Muscle of arm (tissue), 12 donors: Measurements from ENCODE around the gene SLC16A9. TPM values are rescaled to one million over a fixed set of nuclear protein-coding genes. Genes with fewer than 3 reads are reported as not detected.
A peak's percentile ranks its signal among the peaks of the same experiment; 100 is the strongest.

ENCODE experiments used
- DNase-seq: peaks from one replicate; pipeline ENCODE4 v3.0.0-alpha.2; 2013
- polyA plus RNA-seq, 12 donors: library from polyadenylated mRNA; unstranded; fragments of 120-200 nt; gene quantifications; one replicate each; pipeline ENCODE4 v1.2.1, GENCODE V29; 2013; ENCODE audit not compliant: insufficient read length in 12 of 12

The SLC16A9 gene
- polyA plus RNA-seq, 12 donors = 2.6 to 8.0 (median 4.9) TPM; not detected in 1

DNA sequence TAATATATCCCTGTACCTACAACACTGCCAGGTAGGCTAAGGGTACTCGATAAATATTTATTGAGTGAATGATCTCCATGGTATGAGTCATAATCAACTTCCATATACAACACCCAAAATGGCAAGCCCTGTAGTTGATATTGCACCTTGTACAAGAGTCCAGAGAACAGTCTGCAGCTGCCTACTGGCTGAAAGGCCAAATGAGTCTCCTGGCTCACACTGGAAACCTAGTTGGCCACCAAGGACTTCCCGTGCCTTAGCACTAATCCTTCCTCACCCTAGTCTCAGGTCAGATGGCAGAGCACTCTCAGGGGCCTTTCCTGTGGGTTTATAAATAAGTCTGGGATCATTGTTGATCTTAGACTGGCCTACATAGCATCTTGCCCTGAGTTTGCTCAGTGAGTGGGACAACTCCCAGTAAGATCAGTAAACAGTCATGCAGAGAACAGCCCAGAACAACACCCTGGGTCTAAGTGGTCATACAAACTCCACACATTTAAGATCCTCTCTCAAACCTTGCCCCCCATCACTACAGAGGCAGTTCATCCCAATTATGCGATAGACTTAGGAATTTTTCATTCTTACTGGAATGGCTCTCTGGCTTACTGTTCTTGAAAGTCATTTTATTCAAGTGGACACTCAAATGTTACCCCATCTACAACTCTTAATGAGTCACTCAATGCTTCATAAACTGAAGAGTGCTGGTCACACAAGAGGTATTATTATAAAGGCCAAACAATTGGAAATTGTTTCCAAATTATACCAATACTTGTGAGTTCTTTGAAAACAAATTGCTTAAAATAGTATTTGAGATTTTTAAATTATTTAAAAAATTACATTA is 14.7 kb upstream of the SLC16A9 start:
- no peak for DNase-seq

DNA sequence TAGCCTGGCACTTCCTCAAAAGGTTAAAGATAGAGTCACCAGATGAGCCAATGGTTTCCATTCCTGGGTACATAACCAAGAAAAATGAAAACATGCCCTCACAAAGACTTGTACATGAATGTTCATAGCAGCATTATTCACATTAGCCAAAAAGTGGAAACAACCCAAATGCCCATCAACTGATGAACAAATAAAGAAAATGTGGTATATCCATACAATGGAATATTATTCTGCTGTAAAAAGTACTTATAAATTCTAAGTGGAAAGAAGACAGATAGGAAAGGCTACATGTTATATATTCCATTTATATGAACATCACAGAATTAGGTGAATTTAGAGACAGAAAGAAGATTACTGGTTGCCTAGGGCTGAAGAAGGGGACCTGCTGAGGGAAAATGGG is 10.7 kb upstream of the SLC16A9 start:
- no peak for DNase-seq

DNA sequence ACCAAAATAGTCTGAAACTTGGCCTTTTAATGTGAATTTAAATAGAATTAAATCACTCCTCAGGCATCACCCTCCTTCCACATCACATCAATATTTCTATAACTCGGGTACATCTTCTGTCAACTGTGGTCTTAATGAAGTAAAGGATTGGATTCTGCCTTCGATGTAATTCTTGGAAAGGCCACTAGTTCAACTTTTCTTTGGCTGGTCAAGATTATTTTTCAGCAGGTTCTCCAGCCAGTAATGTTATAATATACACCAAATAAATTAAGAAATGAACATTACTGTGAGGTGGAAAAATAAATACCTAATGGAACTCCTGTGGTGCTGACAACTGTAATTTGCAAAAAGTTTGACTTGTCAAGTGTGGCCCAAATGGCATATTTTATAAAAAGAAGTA is 9.7 kb upstream of the SLC16A9 start:
- no peak for DNase-seq

DNA sequence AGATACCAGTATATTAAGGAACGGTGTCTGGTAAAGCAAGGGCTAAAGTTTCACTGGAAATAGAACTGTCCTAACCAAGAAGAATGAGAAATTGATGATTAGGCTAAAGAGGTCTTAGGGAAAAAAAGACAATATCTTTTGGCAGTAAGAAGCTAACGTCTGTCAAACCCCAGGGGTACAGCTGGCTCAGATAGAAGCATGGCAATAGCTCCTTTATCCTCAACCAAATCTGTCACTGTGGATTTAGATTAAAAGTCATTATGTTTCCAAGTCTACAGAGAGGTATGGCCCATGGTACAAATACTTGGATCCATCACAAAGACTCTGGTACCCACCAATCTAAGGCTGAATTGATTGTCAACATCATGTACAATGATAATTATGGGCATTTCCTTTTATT is 8.6 kb upstream of the SLC16A9 start:
- DNase-seq = no peak

DNA sequence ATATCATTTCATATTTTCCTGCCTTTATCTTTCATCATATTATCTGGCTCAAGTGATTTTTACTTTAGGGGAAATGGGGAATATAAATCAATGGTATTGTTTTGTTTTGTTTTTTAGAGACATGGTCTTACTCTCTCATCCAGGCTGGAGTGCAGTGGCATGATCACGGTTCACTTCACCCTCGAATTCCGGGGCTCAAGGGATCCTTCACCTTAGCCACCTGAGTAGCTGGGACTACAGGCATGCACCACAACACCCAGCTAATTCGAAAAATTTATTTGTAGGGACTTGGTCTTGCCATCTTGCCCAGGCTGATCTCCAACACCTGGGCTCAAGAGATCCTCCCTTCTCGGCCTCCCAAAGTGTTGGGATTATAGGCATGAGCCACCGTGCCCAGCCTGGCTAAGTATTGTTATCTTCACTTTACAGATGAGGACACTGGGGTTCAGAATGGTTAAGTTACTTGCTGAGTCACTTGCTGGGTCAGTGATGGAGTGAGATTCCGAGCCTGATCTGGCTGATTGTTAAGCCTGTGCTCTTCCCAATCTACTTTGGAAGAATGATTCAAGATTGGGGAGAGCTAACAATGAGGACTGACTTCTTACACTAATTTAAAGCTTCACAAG is 3.7 kb upstream of the SLC16A9 start:
- no peak for DNase-seq

DNA sequence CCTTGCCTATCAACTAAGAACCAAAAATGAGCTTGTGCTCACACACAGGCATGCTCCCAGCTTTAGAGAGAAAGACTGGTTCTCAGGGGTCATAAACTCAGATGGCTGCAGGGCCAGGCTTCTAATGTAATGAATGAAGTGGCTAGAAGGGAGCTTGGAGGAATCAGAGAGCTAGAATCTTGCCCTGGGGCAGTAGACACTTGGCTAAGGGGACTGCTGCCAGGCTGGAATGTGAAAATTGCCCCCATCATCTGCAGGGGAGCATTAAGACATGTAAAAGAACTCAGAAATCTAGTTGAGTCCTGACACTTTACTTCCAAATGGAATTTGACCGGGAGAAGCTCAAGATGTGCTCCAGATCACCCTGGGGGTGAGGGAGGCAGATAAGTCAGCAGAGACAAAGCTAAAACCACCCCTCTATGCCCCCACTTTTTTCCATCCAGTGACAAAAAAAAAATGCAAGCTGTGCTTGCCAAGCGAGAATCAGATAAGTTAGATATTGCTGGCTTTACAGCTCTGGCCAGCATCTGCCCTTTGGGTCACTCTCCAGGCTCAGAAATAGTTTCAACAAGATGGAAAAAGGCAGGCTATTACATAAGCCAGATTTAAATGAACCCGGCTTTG is 2.3 kb upstream of the SLC16A9 start:
- no peak for DNase-seq

DNA sequence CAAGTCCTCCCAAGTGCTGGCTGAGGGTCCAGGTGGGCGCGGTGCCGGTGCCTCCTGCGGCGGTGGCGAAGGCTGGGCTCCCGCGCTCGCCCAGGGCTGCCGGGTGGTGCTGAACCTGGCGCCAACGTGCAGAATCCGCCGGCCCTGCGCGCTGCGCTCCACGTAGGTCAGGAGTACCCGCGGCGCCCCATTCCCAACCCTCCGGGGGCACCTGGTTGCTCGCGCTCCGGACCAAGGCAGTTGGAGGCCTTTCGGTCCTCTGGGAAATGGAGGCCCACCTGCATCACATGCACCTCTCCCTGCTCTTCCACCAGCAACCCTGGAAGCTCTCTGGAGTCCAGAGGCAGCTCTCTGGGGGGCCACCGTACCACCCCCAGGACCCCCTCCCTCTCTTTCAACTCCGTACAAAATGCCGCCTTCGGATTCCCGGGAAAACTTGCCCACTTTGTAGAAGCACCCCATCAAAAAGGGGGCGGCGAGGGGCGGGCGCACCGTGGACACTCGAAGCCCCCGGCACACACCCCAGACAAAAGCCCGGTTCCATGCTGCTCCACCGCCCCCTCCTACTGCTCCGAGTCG is 745 bp downstream of the SLC16A9 start:
- peak; percentile 12 for DNase-seq

DNA sequence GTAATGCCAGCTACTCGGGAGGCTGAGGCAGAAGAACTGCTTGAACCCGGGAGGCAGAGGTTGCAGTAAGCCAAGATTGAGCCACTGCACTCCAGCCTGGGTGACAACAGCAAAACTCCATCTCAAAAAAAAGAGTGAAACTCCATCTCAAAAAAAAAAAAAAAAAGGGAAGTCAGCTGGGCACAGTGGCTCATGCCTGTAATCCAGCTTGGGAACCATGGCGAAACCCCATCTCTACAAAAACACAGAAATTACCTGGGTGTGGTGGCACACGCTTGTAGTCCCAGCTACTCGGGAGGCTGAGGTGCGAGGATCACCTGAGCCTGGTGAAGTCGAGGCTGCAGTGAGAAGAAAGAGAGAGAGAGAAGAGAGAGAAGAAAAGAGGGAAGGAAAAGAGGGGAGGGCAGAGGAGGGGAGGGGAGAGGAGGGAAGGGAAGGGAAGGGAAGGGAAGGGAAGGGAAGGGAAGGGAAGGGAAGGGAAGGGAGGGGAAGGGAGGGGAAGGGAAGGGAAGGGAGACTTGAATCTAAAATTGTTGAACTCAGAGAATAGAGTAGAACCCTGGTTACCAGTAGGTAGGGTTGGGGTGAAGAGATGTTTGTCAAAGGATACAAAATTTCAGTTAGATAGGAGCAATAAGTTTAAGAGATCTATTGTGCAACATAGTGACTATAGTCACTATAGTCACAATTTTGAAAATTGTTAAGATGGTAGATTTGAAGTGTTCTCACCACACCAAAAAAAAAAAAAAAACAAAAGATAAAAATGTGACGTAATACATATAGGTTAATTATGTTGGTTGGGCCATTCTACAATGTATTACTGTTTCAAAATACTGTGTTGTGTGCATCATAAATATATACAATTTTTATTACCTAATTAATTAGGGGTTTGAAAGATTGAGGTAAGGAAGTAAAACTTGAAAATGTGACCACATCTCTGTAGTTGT is 2.5 kb downstream of the SLC16A9 start:
- DNase-seq = no peak

DNA sequence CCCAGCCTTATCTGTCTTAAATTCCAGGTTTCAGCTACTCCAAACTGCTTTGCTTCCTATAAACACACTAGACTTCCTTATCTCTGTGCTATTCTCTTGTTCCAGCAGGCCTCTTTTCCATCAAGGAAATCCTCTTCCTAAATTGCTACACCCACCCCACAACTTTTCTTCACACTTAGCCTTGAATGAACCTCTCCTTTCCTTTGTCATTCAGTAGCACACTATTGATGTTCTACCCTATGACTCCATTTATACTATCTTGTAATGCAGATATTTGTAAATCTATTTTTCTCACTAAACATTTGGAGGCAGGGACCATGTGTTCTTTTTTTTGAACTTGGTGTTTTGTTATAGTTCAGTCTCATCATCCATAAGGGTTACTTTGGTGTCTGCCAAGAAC is 3.7 kb downstream of the SLC16A9 start:
- no peak for DNase-seq

DNA sequence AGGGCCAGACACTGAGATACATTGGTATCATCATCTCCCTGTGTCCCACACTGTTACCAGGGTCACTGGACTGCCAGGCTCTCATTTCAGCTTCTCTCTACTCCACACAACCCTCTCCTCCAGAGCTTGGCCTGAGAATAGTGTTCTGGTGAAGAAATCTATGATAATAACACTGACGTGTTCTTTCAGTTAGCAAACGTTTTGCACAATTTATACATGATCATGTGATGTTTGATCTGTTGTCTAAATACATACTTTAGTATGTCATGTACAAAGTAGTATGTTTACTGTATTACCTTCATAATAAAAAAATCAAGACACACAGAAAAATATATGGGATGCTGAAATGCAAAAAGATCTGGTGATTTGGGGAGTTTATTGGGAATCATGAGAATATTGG is 5.0 kb downstream of the SLC16A9 start:
- DNase-seq = no peak

DNA sequence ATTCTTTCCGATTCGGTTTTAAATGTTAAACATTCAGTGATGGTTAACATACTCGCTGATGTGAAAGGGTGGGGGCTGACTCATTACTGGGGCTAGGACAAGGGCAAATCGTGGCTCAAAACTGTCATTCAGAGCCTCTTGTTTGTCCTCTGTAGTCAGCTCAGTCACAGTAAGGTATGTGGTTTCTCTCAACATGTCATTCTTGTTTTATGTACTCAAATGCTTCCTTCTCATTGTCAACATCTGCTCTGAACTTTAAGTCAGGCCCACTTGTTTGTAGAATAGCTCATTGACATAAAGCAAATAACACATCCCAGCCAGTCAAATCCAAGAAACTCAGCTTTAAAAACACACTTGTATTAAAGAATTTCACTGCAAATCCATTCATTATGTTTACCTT is 7.3 kb downstream of the SLC16A9 start:
- no peak for DNase-seq

DNA sequence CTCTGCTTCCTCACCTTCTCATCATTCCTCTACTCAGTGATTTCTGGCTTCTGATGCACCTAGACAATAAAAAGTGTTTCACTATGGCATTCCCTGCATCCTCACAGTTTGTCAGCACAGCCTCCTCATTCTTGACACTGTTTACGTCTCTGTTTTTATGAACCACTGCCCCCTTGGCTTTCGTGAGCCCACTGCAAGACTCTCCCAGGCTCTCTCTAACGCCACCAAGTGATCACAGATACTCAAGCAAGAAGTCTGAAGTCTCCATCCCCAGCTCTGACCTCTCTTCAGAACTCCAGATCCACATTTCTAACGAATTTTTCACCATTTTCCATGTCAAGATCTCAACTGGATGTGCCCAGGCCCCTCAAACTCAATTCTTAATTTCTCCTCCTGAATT is 8.9 kb downstream of the SLC16A9 start:
- no peak for DNase-seq

DNA sequence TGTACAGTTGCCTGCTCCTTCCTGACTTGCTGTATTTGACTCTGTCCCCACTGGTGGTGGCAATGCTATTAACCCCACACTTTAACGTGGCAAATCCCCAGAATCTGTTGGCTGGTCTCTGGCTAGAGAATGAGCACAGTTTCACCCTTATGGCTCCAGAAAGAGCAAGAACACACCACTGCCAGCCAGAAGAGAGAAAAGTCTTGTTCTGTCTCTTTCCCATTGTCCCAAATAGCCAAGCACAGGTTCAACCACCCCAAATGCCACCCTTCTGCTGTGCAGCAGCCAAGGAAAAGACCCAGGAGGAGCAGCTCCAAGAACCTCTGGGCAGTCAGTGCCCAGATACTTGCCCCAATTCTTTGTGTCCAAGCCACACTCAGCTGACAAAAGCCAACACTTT is 11.3 kb downstream of the SLC16A9 start:
- no peak for DNase-seq

DNA sequence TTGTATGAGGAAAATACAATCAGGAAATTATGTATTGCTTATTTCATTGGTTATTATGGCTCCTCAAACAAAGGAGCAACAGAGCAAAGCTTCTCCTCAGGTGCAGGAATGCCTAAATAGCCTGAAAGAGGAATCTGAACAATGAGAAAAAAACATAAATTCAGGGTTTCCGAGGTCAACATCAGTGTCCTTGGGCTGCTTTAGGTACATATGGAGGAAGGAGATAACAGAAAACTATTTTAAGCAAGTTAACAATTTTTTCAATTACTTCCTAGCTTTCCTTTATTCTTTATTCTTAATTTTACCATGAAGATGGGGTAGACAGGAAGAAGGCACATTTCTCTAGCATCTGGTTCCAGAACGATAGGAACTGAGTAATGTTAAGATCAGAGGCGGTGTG is 14.0 kb downstream of the SLC16A9 start:
- DNase-seq = no peak

DNA sequence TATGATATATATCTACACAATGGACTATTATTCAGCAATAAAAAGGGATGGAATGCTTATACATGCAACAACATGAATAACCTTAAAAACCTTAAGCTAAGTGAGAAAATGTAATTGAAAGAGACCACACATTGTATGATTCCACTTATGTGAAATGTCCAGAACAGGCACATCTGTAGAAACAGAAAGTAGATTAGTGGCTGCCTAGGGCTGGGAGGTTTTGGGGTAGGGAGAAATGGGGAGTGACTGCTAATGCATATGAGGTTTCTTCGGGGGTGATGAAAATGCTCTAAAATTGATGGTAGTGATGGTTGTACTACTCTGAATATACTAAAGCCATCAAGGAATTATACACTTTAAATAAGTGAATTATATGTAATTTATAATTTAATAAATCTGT is 14.7 kb downstream of the SLC16A9 start:
- no peak for DNase-seq

DNA sequence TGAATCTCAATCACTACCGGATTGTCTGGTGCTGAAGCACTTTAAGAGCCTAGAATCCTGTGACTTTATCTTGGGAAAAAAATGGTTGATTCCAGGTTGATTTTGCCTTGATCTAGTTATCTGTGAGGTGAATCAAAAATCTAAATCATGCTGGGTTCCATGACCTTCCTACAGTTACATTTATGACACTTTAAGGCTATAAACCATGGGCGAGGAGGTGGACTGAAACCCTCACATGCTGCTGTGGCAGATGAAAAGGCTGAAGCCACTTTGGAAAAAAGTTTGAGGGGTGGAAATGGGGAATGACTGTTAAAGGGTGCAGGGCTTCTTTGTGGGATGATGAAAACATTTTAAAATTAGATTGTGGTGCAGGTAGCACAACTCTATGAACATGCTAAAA is 17.5 kb downstream of the SLC16A9 start:
- DNase-seq = no peak

DNA sequence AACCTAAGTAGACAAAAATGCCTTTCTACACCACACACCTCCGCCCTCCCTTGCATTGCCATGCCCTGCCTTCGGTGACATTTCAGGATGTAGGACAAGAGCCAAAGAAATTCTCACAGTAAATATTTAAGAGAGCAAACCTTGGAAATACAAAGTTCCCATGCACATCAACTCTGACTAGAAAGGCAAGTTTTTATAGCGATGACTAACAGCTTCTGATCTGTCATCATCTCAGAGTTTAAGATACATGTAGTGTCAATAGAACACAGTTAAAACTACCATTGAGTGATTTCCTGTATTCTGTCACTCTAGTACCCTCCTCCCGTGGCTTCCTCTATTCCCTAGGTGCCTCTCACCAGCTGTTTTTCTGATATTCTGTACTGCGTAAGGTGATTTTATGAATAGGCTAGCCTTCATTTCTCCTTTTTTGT is 20.7 kb downstream of the SLC16A9 start:
- DNase-seq = no peak

DNA sequence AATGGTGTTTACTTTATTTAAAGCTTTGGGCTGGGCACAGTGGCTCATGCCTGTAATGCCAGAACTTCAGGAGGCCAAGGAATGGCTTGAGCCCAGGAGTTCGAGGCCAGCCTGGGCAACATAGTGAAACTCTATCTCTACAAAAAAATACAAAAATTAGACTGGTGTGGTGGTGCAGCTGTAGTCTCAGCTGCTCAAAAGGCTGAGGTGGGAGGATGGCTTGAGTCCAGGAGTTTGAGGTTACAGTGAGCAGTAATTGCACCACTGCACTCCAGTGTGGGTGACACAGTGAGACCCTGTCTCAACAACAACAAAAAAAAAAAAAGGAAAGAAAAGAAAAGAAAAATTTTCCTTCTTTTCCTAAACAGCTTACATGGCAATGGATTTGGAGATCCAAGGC is 22.0 kb downstream of the SLC16A9 start:
- no peak for DNase-seq

DNA sequence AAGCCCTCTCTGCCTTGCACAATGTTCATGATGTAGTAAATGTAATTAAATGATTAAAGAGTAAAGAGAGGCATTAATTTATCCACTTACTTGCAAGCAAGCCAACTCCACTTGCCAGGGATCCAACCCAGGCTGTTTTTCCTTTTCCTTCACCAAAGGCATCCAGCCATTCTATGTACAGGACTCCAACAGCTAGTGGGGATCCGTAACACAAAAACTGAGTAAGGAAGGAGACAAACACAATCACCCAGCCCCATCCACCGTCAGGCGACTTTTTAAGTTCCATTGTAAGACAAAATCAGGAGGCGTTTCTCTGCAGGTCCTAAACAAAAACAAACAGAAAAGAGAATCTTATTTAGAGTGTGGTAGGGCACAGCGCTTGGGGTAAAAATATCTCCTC is 25.6 kb downstream of the SLC16A9 start:
- DNase-seq = no peak

DNA sequence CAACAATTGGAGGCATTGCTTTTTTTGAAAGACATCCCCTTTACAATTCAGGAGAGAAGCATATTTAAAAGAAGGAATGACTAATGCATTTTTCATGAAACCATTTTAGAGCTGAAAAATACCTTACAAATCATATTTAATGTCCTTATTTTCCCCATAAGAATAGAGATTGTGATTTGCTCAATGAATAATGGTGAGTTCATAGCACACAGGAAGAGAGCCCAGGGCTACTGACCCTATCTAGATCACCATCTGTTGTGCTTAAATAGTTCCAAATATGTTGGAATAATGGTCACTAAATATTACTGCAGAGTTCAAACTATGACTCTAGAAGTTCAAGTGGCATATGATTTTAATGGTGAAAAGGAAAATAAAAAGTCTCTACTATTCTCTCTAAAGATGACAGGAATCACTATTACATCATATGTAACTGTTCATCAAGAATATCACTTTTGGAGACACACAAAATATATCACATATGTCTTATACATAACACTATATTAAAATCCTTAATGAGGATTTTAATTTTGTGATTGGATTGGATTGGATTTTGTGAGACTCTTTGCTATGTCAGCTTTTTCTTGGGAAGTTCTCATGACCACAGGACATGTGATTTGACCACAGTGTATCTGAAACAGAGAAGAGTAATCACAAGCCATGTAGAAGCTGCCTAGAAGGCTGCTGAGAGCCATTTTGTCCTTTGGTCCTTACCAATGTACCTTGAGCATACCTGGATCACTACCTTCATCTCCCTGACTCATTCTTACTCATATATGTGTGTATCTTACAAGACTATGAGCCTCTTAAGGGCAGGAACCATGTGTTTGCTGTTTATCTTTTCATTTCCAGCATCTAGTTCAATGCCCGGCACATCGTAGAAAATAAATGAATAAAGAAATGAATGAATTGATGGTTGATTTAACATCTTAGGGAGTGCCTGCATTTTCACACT is 26.4 kb downstream of the SLC16A9 start:
- DNase-seq = no peak
